Tibial artery (tissue), 4 donors: Measurements from ENCODE around the gene CNTF.

Source experiments
- DNase-seq, 2 donors: peaks; one replicate each; pipeline ENCODE4 v3.0.0-alpha.2; 2019
- H3K27ac ChIP-seq, 2 donors: fragments of 200-600 bp; sonication (generic) in 1 of 2; 1 replicate in 1 of 2; 2 replicates in 1 of 2; pipeline ENCODE4 v1.5.1; 2018 to 2019; ENCODE audit warnings: mild to moderate bottlenecking in 1 of 2
- H3K27me3 ChIP-seq, 2 donors: fragments of 200-600 bp; sonication (generic) in 1 of 2; one replicate each; pipeline versions ENCODE4 v1.5.1 to v1.6.0; 2016 to 2019
- H3K36me3 ChIP-seq, 3 donors: fragments of 200-600 bp; sonication (generic) in 2 of 3; one replicate each; pipeline ENCODE4 v1.5.1; 2016 to 2019; ENCODE audit warnings: mild to moderate bottlenecking in 2 of 3
- H3K4me1 ChIP-seq, 4 donors: fragments of 200-600 bp; sonication (generic) in 2 of 4; 1 replicate in 3 of 4; 2 replicates in 1 of 4; pipeline ENCODE4 v1.5.1; 2016 to 2019
- H3K4me3 ChIP-seq, 2 donors: fragments of 200-600 bp; sonication (generic) in 1 of 2; 1 replicate in 1 of 2; 2 replicates in 1 of 2; pipeline ENCODE4 v1.5.1; 2018 to 2019; ENCODE audit warnings: mild to moderate bottlenecking in 2 of 2
- H3K9me3 ChIP-seq, 3 donors: fragments of 200-600 bp; sonication (generic) in 1 of 3; one replicate each; pipeline ENCODE4 v1.5.1; 2016 to 2019
- CTCF ChIP-seq, 2 experiments: fragments of 200-600 bp in 1 of 2; fragments of 450-650 bp in 1 of 2; IDR thresholded peaks; one replicate each; pipeline ENCODE4 v1.5.1; 2017 to 2019; ENCODE audit warnings: antibody characterized with exemption in 2 of 2, mild to moderate bottlenecking in 1 of 2, moderate library complexity in 1 of 2
- intact Hi-C: fragments of 100-400 bp; cut with DNase I; formaldehyde crosslinking; loops from one replicate; pipeline ENCODE4 v1.15.0; 2023; ENCODE audit warnings: low total_unique reads

Gene CNTF

GRCh38 chr11:58658623-58659022 lies 36.2 kb downstream of the CNTF start:
- no peaks in the 10 kb centered on the region for H3K27me3 ChIP-seq
- DNase-seq = no peak
- TF ChIP-seq CTCF (IDR thresholded peaks at IDR 0.05) = no peak
- H3K4me3 ChIP-seq = no peak overlapping the region
- H3K36me3 ChIP-seq = no peaks in the 10 kb centered on the region
- no peak overlapping the region for H3K27ac ChIP-seq
- intact Hi-C loops = loop anchor here (10.0 kb wide), 1 partner anchor 476 kb away; no protein-coding TSS in a partner anchor
- no peaks in the 10 kb centered on the region for H3K4me1 ChIP-seq
- no peaks in the 10 kb centered on the region for H3K9me3 ChIP-seq

DNA sequence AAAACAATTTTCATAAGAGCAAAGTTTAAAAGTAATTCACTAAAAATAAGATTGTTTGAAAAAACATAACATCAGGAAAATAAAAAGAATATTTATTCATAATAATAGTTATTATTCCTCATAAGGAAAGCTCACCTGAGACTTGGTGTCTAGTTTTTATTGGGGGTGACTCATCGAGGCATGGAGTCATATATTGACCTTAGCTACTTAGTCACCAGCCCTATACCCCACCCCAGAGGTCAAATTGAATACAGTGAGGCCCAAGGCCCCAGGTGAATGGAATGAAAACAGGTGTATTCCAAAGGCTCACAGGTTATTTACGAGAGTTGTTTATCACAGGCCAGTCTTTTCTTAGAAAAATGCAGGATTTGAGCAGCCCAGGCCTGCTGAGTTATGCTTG lies 36.9 kb downstream of the CNTF start:
- H3K27ac ChIP-seq = no peak overlapping the region
- no peaks in the 10 kb centered on the region for H3K9me3 ChIP-seq
- intact Hi-C loops = loop anchor here (10.0 kb wide), 1 partner anchor 475 kb away; no protein-coding TSS in a partner anchor
- no peaks in the 10 kb centered on the region for H3K36me3 ChIP-seq
- peaks cover 0 to 7% of the 10 kb centered on the region in 2 donors for H3K27me3 ChIP-seq
- no peak for TF ChIP-seq CTCF (IDR thresholded peaks at IDR 0.05)
- no peak overlapping the region for H3K4me3 ChIP-seq
- no peaks in the 10 kb centered on the region for H3K4me1 ChIP-seq
- no peak for DNase-seq

DNA sequence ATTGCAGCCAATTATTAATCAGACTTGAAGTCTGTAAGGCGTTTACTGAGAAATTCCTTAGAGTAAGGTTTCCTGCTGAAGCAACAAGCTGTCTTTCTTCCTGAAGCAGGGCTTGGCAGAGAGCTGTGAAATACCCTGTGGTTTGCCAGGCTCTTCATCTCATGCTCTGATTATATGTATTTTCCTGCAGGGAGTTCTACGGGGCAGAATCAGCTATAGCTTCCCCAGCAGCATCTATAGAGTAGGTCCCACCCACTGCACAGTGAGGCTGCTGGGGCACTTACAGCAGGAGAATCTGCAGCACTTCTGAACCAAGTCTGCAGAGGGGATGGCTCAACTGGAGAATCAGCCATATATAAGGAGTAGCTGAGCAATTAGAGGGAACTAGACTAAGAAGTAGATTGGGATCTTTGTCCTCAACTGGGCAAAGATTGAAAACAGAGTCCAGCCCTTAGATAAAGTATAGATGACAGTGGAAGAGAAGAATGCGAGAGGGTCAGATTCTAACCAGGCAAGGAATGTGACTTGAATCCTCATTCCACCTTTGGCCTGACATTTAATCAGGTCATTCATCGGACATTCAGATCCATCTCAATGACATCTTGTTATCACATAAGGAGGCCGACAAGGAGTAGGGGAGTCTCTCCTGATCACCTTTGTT lies 37.6 kb downstream of the CNTF start:
- no peak overlapping the region for H3K27ac ChIP-seq
- TF ChIP-seq CTCF (IDR thresholded peaks at IDR 0.05) = no peak
- peaks cover 0 to 7% of the 10 kb centered on the region in 2 donors for H3K27me3 ChIP-seq

DNA sequence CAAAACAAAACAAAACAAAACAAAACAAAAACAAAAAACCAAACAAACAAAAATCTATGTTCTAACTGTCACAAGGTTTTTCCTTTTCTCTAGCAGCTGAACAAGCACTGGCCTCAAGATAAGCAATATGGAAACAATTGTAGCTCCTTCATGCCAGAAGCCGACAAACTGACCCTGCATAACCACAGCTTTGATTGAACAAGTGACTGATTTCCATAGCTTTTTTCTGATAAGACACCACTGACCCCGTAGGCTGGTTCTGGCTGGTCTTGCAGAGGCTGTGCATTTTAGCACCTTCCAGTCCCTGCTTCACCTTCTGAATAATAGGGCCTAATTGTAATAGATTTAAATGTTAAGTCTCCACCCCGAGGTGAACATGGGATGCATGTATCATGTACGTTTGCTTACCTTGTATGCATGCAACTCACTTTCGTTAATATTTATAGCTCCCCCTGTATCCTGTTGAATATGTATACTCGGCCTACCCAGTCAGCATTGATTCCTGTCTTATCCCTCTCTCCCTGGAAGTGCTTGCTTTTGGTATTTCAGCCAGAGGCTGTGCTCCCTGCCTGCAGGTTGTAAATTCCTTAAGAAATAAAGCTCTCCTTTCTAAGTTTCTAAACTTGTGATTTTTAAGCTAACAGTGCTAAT lies 49.6 kb downstream of the CNTF start:
- Histone ChIP-seq H3K27ac (no peak overlapping the region), H3K4me3 (no peak overlapping the region), H3K36me3 (no peaks in the 10 kb centered on the region), H3K9me3 (no peaks in the 10 kb centered on the region), H3K27me3 (peaks cover 0 to 11% of the 10 kb centered on the region in 2 donors), H3K4me1 (no peaks in the 10 kb centered on the region)
- no peak for DNase-seq
- intact Hi-C loops = loop anchor here (10.0 kb wide), 1 partner anchor 97 kb away; the partner anchor contains the start of genes LPXN and ZFP91
- no peak for TF ChIP-seq CTCF (IDR thresholded peaks at IDR 0.05)

More for the DNA sequence above, 37.6 kb downstream of the CNTF start:
- intact Hi-C loops = loop anchor here (10.0 kb wide), 1 partner anchor 475 kb away; no protein-coding TSS in a partner anchor
- H3K9me3 ChIP-seq = no peaks in the 10 kb centered on the region
- no peak for DNase-seq
- no peaks in the 10 kb centered on the region for H3K4me1 ChIP-seq
- H3K36me3 ChIP-seq = no peaks in the 10 kb centered on the region
- H3K4me3 ChIP-seq = no peak overlapping the region

GRCh38 chr11:58674609-58675008 lies 52.1 kb downstream of the CNTF start:
- no peak for TF ChIP-seq CTCF (IDR thresholded peaks at IDR 0.05)
- no peak for DNase-seq

More at GRCh38 chr11:58674609-58675008, 52.1 kb downstream of the CNTF start:
- no peaks in the 10 kb centered on the region for H3K36me3 ChIP-seq
- no peaks in the 10 kb centered on the region for H3K9me3 ChIP-seq
- H3K4me1 ChIP-seq = no peaks in the 10 kb centered on the region
- H3K27ac ChIP-seq = no peak overlapping the region
- H3K4me3 ChIP-seq = no peak overlapping the region
- intact Hi-C loops = loop anchor here (10.0 kb wide), 1 partner anchor 100 kb away; the partner anchor contains the start of genes LPXN and ZFP91
- H3K27me3 ChIP-seq = peaks cover 0 to 11% of the 10 kb centered on the region in 2 donors
